Measurements from ENCODE around the gene PDCD1LG2. TPM values are rescaled to one million over a fixed set of nuclear protein-coding genes. Genes with fewer than 3 reads are reported as not detected.
A peak's percentile ranks its signal among the peaks of the same experiment; 100 is the strongest.
"Not testable (repeated sequence)": the region's sequence is repeated elsewhere in the genome, so short reads cannot be mapped to it uniquely, and the experiment has no call there.

The PDCD1LG2 gene
- total RNA-seq (2021; ENCODE audit: unreplicated experiment) (not detected), Bru-seq, nascent RNA (percentile 11 among the genes with signal in this experiment), BruChase-seq, experiment 1, labeled RNA remaining after a 2-hour chase (percentile 6 among the genes with signal in this experiment), BruChase-seq, experiment 2, labeled RNA remaining after a 6-hour chase (percentile 17 among the genes with signal in this experiment)
- polyA plus RNA-seq (2012; ENCODE audit: insufficient read length): not detected
- long read RNA-seq: 0 reads

DNA sequence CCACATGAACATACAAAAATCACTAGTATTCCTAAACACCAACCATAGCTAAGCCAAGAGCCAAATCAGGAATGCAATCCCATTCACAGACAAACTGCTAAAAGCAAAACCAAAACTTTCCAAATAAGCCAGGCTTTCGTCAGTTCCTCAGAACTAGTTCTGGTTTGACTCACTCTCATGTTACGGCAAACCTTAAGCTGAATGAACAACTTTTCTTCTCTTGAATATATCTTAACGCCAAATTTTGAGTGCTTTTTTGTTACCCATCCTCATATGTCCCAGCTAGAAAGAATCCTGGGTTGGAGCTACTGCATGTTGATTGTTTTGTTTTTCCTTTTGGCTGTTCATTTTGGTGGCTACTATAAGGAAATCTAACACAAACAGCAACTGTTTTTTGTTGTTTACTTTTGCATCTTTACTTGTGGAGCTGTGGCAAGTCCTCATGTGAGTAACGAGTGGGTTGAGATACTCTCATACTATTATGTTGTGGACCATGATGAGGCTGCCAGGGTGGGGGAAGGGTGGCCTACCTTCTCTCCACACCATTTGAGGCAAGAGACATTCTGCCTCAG is at the start of gene PDCD1LG2:
Gene PDCD1LG2, plus strand, starts transcription at position 172 of the 572 bp plus-strand sequence. CDS start 12,016 bp downstream, outside the sequence.
- ChIA-PET CTCF (no interaction called here), POLR2A (interaction anchor here (0.6 kb wide), 1 partner anchor 28 kb away, joined by 3 read pairs; no protein-coding TSS in a partner anchor)
- TF ChIP-seq SIN3A (IDR thresholded peaks at IDR 0.05; ENCODE audit: borderline replicate concordance, insufficient read depth, low read depth, low read length) (no peak), CTCF (IDR thresholded peaks at IDR 0.05) (no peak)
- Histone ChIP-seq H3K36me3 (ENCODE audit: control insufficient read depth, insufficient read depth, low read length) (no peaks in the 10 kb centered on the region), H3K9me3 (ENCODE audit: control insufficient read depth, insufficient read depth, low read depth, low read length) (no peaks in the 10 kb centered on the region), H3K27me3 (ENCODE audit: control insufficient read depth, insufficient read depth, low read length) (no peaks in the 10 kb centered on the region), H3K27ac (ENCODE audit: low read length) (no peak within 1 kb of the TSS), H3K4me1 (ENCODE audit: control insufficient read depth, insufficient read depth, low read length) (no peaks in the 10 kb centered on the region), H3K4me3 (ENCODE audit: low read depth in 2 of 2, low read length in 2 of 2) (peak within 1 kb of the TSS in 1 of 2 experiments; percentile 4; a peak in 1 of 4 replicates)
- in situ Hi-C loops (cut with HindIII; ENCODE audit: low pct_unique_long_range_greater_than_20kb, low sequenced_read_pairs) (no loop called here), intact Hi-C loops (cut with micrococcal nuclease; ENCODE audit: unreplicated experiment) (no loop called here)
- ATAC-seq (no peak), DNase-seq (ENCODE audit: low read depth, low spot score) (no peak)
- no TSS peak for BruUV-seq (replicated peaks)

DNA sequence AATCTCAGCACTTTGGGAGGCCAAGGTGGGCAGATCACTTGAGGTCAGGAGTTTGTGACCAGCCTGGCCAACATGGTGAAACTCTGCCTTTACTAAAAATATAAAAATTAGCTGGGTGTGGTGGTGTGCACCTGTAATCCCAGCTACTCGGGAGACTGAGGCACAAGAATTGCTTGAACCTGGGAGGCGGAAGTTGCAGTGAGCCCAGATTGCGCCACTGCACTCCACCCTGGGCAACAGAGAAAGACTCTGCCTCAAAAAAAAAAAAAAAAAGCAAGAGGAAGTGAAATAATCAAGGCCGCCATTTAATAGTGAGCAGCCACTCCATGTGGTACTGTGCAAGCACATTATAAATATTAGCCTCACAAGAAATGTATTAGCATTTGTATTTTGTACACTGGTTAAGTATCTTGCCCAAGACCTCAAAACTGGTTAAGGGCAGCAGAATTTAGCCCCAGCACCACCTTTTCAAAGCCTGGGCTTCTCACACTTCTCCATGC is 45.5 kb upstream of the PDCD1LG2 start:
- CTCF ChIA-PET; H3K4me3 ChIP-seq (ENCODE audit: low read depth in 2 of 2, low read length in 2 of 2): not testable (repeated sequence)

GRCh38 chr9:5466005-5466404 is 44.3 kb upstream of the PDCD1LG2 start:
- Histone ChIP-seq H3K4me3 (ENCODE audit: low read depth in 2 of 2, low read length in 2 of 2) (no peak overlapping the region), H3K4me1 (ENCODE audit: control insufficient read depth, insufficient read depth, low read length) (no peaks in the 10 kb centered on the region), H3K27me3 (ENCODE audit: control insufficient read depth, insufficient read depth, low read length) (no peaks in the 10 kb centered on the region), H3K27ac (ENCODE audit: low read length) (no peak overlapping the region), H3K36me3 (ENCODE audit: control insufficient read depth, insufficient read depth, low read length) (no peaks in the 10 kb centered on the region), H3K9me3 (ENCODE audit: control insufficient read depth, insufficient read depth, low read depth, low read length) (no peaks in the 10 kb centered on the region)
- no peak for ATAC-seq
- ChIA-PET CTCF (no interaction called here), POLR2A (no interaction called here)
- no peak for DNase-seq (ENCODE audit: low read depth, low spot score)
- BruUV-seq (replicated peaks): no TSS peak
- in situ Hi-C loops (cut with HindIII; ENCODE audit: low pct_unique_long_range_greater_than_20kb, low sequenced_read_pairs) (no loop called here), intact Hi-C loops (cut with micrococcal nuclease; ENCODE audit: unreplicated experiment) (no loop called here)
- TF ChIP-seq POLR2AphosphoS5 (IDR thresholded peaks at IDR 0.05; ENCODE audit: low read depth, low read length): no peak
- TF ChIP-seq TCF7L2 (IDR thresholded peaks at IDR 0.05; ENCODE audit: low read depth, low read length): no peak
- TF ChIP-seq SIN3A (IDR thresholded peaks at IDR 0.05; ENCODE audit: borderline replicate concordance, insufficient read depth, low read depth, low read length): no peak
- TF ChIP-seq, protein P1, sequence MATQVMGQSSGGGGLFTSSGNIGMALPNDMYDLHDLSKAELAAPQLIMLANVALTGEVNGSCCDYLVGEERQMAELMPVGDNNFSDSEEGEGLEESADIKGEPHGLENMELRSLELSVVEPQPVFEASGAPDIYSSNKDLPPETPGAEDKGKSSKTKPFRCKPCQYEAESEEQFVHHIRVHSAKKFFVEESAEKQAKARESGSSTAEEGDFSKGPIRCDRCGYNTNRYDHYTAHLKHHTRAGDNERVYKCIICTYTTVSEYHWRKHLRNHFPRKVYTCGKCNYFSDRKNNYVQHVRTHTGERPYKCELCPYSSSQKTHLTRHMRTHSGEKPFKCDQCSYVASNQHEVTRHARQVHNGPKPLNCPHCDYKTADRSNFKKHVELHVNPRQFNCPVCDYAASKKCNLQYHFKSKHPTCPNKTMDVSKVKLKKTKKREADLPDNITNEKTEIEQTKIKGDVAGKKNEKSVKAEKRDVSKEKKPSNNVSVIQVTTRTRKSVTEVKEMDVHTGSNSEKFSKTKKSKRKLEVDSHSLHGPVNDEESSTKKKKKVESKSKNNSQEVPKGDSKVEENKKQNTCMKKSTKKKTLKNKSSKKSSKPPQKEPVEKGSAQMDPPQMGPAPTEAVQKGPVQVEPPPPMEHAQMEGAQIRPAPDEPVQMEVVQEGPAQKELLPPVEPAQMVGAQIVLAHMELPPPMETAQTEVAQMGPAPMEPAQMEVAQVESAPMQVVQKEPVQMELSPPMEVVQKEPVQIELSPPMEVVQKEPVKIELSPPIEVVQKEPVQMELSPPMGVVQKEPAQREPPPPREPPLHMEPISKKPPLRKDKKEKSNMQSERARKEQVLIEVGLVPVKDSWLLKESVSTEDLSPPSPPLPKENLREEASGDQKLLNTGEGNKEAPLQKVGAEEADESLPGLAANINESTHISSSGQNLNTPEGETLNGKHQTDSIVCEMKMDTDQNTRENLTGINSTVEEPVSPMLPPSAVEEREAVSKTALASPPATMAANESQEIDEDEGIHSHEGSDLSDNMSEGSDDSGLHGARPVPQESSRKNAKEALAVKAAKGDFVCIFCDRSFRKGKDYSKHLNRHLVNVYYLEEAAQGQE (IDR thresholded peaks at IDR 0.05; ENCODE audit: insufficient read depth in 1 of 2, low read depth in 2 of 2, low read length in 1 of 2): no peak

More for the DNA sequence above, 45.5 kb upstream of the PDCD1LG2 start:
- H3K9me3 ChIP-seq (ENCODE audit: control insufficient read depth, insufficient read depth, low read depth, low read length); ATAC-seq; in situ Hi-C loops (cut with HindIII; ENCODE audit: low pct_unique_long_range_greater_than_20kb, low sequenced_read_pairs); H3K4me1 ChIP-seq (ENCODE audit: control insufficient read depth, insufficient read depth, low read length); intact Hi-C loops (cut with micrococcal nuclease; ENCODE audit: unreplicated experiment); H3K27ac ChIP-seq (ENCODE audit: low read length); BruUV-seq (replicated peaks); POLR2A ChIA-PET; H3K36me3 ChIP-seq (ENCODE audit: control insufficient read depth, insufficient read depth, low read length); DNase-seq (ENCODE audit: low read depth, low spot score); H3K27me3 ChIP-seq (ENCODE audit: control insufficient read depth, insufficient read depth, low read length): not testable (repeated sequence)

All from Panc1 (cell line).